HG02973 (cell line): Measurements from ENCODE around the gene ASB1.
"Not testable (repeated sequence)": the region's sequence is repeated elsewhere in the genome, so short reads cannot be mapped to it uniquely, and the experiment has no call there.

ENCODE experiments used
- ATAC-seq: cut with Tn5 transposase; IDR thresholded peaks from one replicate; pipeline ENCODE4 v1.9.1; 2021; ENCODE audit warnings: moderate library complexity; ENCODE audit not compliant: unreplicated experiment

ASB1 gene

DNA sequence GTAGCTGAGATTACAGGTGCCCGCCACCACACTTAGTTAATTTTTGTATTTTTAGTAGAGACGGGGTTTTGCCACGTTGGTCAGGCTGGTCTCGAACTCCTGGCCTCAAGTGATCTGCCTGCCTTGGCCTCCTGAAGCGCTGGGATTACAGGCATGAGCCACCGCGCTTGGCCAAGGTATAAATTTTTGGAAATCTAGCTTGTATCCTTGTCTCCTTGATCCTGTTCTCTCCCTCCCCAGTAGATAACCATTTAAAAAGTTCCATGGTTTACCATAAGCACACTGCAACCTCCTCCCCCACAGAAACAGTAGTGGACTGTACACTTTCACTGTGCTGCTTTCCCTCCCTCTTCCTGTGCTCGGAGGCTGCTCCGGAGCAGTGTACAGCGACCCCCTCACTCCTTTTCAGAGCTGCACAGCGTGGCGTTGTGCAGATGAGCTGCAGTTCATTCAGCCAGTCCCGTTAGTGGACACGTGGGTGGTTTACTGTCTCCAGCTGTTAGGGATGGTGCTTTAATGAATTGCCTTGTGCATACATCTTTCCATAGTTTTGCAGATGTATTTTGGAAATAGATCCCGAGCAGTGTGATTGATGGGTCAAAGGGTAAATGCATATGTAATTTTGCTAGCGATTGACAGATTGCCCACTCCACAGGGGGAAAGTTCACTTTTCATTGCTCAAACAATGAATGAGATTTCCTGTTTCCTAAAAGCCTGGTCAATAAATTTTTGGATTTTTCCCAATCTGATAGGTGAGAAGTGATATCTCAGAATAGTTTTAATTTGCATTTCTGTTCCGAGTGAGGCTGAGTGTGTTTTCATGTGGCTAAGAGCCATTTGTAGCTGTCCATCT lies 14.8 kb downstream of the ASB1 start:
- ATAC-seq: no peak

DNA sequence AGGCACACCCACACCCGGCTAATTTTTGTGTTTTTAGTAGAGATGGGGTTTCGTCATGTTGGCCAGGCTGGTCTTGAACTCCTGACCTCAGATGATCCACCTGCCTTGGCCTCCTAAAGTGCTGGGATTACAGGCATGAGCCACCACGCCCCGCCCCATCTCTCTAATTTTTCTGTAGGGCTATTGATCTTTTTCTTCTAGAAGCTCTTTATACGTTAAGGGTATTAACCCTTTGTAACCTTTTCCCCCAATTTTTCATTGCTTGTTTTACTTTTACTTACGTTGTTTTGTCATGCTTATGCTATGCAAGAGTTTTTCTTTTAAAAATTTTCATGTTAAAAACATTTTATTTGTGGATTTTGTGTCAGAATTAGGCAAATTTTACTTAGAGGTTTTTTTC lies 15.5 kb downstream of the ASB1 start:
- ATAC-seq: not testable (repeated sequence)

DNA sequence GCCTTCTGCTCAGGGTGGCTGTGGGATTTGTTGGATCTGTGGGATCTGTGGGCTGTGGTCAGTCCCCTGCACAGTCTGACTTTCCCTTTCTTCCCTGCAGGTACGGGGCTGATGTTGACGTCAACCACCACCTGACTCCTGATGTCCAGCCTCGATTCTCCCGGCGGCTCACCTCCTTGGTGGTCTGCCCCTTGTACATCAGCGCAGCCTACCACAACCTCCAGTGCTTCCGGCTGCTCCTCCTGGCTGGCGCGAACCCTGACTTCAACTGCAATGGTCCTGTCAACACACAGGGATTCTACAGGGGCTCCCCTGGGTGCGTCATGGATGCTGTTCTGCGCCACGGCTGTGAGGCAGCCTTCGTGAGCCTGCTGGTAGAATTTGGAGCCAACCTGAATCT lies 17.5 kb downstream of the ASB1 start:
- ATAC-seq: no peak

DNA sequence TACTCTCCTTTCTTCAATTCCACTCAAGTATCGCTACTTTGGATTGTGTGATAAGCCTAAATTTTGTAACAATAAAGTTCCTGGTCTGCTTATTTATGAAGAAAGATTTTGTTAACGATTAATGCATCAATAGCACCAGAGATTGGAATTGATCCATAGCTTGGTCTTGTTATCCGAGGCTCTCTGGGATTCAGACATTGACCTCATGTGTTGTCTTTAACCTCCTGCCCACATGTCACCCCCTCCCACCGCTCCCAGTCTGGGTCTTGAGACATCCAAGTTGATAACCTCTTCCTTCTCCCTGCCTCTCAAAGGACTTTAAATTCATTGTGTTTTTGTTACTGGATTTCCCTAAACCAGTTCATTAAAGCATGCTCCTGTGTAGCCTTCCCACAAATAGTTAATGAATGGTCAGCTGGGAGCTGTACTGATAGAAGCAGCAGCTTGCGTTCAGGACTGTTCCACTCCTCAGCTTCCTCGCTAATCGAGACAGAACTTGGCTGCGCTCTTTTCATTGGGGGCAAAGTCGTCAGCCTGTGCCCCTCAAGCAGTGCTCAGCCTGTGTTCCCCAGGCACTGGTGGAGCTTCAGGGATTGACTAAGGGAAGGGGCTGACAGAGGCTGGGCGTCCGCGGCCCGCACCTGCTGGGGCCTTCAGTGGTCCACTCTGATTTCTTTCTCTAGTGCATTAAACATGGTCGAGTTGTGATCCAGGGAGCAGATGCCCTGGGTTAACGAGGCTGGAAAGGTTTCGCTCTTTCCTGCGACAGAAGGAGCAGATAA lies 18.9 kb downstream of the ASB1 start:
- ATAC-seq: no peak

DNA sequence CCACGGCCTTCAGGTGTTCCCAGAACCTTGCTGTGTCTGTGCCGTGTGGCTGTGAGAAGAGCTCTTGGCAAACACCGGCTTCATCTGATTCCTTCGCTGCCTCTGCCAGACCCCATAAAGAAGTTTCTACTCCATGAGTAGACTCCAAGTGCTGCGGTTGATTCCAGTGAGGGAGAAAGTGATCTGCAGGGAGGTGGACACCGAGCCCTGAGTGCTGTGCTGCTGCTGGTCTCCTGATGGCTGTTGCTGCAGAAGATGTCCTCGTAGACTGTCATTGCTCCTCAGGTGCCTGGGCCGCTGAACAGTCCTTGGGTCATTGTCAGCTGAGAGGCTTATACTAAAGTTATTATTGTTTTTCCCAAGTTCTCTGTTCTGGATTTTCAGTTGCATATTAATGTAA lies 19.6 kb downstream of the ASB1 start:
- ATAC-seq: no peak

DNA sequence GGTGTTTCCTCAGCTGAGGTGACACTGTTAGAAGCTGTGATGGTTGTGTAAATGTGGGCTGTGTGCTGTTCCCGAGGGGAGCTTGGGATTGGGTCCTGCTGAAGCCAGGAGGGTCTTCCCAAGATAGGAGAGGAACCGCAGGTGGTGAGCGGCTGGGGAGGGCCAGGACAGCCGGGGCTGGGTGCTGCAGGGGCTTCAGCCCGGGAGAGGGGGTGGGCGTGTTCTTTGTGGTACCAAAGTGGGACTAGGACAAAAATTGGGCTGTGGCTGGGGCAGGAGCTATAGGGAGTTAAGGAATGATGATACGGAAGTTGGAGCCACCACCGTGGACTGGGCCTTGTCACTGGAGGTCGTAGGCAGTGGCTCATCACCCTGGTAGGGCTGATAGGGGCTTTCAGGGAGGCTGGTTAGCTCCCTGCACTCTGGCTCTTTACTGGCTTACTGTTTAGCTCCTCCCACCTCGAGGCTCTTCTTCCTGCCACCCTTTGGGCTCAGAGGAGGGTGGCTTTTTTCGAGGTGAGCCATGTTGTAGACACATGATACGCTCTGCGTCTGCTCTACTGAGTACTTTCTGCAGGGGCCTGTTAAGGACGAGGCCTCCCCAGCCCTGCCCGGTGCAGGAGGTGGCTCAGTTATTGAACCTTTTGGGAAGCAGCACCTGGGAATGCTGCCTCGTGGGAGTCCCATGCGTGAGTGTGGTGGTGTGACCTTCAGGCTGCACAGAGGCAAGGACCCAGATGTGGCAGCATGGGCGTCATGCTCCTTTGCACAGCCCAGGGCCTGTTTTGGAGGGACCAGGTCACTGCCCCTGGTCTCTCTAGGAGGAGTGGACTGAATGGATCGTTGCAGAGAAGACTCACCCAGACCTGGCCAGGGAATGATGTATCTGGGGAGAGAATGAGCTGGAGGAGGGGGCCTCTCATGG lies 21.6 kb downstream of the ASB1 start:
- no peak for ATAC-seq

DNA sequence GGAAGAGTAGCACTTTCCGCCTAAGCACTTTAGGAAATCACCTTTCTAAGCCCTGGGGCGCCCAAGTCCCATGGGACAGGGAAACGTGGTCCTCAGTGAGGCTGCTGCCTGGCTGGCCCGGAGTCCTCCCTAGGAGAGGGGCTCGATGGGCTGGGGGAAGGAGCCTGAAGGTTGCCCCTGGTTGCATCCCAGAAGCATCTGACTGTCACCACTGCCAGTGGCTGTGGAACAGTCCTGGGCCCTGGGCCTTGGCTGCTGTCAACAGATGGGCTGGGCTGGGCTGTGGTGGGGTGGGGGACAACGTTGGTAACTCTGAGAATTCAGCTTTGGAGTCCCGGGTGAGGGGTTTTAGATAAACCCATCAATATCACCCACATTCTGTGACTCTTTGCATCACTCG lies 22.5 kb downstream of the ASB1 start:
- ATAC-seq: no peak

DNA sequence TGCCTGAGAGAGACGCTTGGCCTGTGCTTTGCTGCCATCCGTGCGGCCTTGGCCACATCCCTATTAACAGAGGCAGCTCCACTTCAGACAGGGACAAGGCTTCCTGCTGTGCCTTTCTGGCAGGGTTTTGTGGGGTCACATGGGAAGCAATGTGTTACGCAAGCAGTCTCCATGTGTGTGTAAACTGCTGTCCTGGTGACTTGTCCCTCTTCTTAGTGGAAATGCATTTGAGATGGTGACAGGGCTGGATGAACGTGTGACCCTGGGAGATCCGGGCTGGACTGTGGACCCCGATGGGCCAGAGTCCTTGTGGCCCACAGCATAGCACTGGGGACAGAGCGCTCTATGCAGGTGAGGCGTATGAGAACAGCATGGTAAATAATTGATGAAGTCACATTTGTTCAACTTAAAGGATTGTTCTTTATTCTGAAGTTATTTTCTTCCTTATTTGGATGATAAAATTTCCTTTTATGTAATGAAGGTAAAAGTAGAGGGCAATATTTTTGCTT lies 23.2 kb downstream of the ASB1 start:
- no peak for ATAC-seq

DNA sequence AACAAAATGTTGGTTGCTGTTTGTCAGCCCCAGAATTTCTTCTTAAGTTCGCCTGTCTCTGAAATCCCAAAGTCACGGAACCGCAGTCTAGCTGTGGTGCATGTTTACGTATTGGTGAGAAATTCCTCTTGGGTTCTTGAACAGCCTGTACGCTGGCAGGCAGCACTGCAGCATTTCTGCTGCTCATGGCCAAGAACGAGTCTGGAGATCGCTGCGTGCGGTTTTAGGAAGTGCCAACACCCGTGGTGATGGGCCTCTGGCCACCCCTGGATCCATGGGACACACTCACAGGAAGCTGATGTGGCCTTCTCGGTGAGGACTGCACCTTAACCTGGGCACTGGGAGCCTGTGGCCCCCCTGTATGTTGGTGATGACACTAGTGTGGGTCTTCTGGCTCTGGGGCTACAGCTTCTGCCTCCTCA lies 23.7 kb downstream of the ASB1 start:
- ATAC-seq: no peak

DNA sequence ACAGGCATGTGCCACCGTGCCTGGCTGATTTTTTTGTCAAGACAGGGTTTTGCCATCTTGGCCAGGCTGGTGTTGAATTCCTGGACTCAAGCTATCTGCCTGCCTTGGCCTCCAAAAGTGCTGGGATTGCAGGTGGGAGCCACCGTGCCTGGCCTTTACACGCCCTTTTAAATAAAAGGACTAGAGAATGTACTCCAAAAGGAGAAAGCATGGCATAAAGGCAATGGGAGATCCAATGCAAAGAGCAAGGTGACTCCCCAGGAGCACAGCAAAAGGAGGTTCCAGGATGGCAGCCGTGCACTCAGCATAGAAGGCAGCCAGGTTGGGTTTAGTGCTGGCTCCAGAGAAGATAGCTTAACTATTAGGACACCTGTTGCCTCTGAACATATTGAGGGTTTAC lies 27.1 kb downstream of the ASB1 start:
- ATAC-seq: no peak

DNA sequence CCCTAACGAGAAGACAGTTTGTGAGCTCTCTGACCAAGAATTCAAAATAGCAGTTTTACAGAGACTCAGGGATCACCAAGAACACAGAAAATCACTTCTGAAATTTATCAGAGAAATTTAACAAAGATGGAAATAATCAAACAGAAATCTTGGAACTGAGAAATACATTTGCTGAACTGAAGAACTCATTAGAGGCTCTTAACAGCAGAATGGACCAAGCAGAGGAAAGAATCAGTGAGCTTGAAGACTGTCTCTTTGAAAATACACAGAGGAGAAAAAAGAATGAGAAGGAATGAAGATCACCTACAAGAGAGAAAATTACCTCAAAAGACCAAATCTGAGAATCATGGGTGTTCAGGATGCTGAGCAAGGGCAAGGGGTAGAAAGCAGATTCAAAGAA lies 29.7 kb downstream of the ASB1 start:
- ATAC-seq: no peak

DNA sequence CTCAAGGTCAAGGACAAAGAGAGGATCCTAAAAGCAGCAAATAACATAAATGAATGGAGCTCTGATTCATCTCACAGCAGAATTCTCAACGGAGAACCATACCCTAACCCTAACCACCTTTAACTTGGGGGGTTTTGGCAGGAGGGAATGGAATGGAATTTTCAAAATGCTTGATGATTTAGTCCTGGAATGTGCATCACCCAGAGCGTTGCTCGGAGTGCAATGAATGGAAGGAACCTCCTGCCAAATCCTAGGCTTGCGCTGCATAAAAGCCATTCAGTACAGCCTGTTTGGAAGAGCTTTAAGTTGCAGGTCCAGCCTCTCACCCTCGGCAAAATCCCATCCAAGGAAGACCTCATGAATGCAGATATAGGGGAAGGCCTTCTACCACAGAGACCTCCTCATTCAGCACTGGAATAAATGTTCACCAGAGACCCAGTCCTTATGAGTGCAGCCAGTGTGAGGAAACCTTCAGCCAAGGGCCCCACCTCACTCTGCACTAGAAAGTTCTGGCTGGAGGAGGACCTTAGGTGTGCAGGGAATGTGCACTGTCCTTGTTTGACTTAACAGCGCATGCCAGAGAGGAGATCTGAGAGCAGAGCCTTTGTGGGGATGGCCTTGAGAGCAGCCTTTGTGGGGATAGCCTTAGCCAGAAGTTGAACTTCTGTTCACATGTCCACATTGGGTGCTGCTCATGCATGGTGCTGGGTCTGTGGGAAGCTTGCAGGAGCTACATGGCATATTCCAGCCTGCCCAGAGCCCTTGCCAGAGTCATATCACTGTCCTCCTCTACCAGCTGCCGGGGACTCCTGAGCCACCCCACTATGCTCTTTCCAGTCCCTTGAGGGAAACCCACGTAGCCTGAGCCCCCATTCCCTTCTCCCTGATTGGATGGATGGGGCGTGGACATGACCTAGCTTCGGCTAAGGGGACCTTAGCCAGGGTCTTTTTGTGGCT lies 30.5 kb downstream of the ASB1 start:
- ATAC-seq: no peak

DNA sequence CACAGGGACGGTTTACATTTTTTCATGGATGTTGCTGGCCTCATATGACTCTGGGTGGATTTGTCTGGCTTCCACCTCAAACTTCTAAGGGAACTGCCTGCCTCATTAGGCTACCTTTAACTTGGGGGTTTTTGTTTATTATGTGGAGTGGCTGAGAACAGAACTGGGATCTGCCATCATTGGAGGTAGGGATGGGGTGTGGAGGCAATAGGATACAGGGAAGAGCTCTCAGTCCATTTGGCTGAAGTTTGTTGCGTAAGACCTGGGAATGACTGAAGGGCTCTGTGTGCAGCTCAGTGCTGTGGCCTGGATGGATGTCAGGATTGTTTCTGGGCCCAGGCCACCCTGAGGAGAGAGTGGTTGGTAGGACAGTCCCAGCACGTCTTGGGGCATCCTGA lies 31.2 kb downstream of the ASB1 start:
- no peak for ATAC-seq

DNA sequence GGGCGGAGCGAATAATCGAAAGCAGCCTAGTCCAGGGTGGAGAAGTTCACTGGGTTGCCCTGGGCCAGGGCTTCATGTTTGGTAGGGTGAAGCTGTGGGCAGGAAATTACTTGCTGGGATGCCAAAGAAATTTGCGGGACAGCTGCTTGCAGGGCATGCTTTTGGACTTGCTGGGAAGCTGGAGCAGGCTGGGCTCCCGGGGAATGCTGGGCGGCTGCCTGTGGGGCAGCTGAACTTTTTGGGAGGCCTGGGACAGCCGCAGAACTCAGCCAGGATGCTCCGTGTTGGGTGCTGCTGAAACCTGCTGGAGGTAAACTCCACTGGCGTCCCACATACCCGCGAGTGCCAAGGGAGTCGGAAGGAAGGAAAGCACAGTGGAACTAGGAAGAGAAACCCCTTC lies 31.9 kb downstream of the ASB1 start:
- no peak for ATAC-seq

DNA sequence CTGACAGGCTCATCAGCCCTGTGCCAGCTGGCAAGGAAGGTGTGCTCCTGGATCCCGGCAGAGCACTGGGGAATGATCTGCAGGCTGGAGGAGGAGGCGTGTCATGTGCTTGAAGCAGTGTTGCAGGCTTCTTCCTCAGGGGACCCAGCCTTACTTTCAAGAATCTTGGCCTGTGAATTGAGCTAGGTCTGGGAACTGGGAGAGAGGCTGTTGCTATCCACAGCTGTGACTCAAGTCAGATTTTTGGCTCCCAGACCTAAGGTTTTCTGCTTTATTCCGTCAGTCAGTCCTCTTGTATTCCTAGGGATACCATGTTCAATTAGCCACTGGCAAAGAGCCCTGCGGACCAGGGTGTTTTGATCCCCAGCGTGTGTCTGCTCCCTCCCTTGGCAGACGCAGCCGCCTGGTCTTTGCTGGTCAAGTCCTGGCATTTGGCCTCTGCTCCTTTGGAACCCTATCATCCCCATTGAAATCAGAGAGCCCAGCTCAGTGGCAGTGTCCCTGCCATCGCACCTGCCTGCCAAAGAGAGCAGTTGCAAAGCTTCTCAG lies 32.4 kb downstream of the ASB1 start:
- no peak for ATAC-seq

DNA sequence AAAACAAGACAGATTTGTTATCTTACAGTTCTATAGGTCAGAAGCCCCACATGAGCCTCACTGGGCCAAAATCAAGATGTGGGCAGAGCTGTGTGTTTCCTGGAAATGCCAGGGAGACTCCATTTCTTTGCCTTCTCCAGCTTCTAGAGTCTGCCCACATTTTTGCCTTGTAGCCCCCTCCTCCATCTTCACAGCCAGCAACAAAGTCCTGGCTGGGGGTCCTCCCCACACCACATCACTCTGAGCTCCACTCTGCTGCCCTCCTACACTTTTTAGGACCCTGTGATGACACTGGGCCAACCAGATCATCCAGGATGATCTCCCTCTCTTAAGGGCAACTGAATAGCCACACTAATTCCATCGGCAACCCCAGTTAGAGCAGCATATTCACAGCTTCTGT lies 34.3 kb downstream of the ASB1 start:
- ATAC-seq: no peak

DNA sequence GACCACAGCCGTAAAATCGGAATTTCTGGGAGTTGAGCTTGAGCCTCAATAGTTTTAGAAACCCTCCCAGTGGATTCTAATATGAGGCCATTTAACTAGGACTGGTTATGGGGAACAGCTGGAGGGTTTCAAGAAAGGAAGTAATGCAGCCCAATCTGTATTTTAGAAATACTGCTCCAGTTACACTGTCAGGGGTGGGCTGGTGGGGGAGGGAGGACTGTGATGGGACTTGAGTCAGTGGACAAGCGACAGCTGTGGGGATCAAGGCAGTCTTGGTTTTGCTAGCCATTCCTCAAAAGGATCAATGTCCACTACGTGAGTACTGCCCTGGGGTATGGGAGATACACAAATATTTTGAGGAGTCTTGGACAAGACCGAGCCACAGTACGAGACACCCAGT lies 34.8 kb downstream of the ASB1 start:
- no peak for ATAC-seq

DNA sequence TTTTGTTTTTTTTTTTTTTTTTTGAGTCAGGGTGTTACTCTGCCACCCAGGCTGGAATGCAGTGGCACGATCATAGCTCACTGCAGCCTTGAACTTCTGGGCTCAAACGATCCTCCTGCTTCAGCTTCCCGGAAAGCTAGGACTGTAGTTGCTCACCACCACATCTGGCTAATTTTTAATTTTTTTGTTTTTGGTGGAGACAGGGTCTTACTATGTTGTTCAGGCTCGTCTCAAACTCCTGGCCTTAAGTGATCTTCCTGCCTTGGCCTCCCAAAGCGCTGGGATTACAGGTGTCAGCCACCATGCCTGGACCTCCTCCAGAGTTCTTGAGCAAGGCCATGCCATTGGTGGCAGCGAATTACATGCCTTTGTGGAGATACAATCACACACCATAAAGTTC lies 35.2 kb downstream of the ASB1 start:
- ATAC-seq: no peak

DNA sequence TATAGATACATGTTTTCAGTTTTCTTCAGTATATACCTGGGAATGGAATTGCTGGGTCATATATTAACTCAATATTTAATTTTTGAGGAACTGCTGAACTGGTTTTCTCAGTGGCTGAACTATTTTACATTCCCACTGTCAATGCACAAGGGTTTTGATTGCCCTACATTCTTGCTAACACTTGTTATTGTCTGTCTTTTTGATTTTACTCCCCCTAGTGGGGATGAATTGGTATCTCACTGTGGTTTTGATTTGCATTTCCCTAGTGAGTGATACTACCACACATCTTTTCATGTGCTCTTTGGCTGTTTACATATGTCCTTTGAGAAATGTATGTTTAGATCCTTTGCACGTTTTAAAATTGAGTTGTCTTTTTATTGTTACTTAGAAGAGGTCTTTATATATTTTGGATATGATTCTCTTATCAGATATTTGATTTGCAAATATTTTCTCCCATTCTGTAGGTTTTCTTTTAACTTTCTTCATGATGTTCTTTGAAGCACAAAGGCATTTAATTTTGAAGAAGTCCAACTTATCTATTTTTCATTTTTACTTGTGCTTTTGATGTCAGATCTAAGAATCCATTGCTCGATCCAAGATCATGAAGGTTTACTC lies 36.2 kb downstream of the ASB1 start:
- ATAC-seq: no peak
